GM12872 (cell line): ENCODE measurements around the gene SIGLEC7.

Experiments used
- TF ChIP-seq, protein P1 (sequence below): IDR thresholded peaks from 3 replicates; pipeline ENCODE4 v1.5.1; 2011; ENCODE audit warnings: low read depth, mild to moderate bottlenecking, low read length, moderate library complexity; ENCODE audit not compliant: insufficient read depth

The SIGLEC7 gene

DNA sequence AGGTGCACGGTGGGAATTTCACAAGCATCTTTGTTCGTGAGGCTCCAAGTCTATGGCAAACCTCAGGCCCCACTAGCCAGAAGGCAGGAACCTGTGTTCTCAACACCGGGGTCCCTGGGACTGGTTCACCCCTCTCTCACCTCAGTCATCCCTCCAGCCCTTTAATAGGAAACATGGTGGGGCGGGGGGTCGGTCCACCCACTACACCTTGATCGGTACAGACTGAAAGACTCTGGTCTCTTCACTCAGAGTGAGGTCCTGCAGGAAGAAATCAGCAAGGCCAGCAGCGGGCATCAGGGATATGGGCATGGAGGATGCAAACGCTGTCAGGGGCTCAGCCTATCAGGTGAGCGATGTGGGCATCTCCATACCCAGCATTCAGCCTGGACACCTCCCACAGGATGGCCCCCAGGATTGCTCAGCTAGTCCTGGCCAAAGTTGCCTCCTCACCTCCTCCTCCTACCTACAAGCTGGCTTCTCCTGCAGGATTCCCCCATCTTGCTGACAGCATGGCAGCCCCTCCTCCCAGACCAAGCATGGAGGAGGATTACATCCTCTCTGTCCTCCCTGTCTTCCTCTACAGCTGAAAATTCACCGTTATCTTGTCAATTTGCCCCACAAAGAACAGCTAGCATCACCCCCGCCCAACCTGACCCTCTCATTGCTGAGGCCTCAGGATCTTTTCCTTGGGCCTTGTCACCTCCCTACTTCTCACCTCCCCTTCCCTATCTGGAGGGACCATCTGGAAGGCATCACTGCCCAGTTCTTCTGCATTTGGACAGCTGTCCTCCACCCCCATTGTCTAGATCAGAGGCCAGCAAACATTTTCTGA, 45.5 kb downstream of the SIGLEC7 start:
- TF ChIP-seq, protein P1, sequence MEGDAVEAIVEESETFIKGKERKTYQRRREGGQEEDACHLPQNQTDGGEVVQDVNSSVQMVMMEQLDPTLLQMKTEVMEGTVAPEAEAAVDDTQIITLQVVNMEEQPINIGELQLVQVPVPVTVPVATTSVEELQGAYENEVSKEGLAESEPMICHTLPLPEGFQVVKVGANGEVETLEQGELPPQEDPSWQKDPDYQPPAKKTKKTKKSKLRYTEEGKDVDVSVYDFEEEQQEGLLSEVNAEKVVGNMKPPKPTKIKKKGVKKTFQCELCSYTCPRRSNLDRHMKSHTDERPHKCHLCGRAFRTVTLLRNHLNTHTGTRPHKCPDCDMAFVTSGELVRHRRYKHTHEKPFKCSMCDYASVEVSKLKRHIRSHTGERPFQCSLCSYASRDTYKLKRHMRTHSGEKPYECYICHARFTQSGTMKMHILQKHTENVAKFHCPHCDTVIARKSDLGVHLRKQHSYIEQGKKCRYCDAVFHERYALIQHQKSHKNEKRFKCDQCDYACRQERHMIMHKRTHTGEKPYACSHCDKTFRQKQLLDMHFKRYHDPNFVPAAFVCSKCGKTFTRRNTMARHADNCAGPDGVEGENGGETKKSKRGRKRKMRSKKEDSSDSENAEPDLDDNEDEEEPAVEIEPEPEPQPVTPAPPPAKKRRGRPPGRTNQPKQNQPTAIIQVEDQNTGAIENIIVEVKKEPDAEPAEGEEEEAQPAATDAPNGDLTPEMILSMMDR: no peak

DNA sequence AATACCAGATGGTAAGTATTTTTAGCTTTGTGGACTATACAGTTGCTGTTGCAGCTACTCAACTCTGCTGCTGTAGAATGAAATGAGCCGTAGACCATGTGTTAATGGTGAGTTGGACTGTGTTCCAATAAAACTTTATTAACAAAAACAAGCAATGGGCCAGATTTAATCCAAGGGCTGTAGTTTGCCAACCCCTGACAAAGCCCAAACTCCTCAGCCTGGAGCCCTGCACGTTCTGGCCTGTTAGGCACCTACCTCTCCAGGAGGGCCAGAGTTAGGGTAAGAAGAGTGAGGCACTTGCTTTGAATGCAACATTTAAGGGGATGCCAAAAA, 46.1 kb downstream of the SIGLEC7 start:
- TF ChIP-seq, protein P1: no peak

DNA sequence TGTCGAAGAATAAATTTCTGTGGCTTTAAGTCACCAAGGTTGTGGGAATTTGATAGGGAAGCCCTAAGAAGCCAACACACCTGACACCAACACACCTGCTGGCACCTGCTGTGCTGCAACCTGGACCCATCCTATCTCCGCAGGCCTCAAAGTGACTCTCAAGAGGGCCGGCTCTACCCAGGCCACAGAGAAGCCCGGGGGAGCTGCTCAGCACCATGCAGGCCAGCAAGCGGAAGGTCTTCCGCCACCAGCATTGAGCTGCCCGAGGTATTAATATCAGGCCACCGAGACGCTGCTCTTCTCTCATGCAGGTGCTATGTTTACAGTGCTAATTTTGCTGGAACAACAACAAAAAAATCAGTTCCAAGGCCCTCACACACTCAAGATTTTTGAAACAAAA, 50.6 kb downstream of the SIGLEC7 start:
- TF ChIP-seq, protein P1: no peak

DNA sequence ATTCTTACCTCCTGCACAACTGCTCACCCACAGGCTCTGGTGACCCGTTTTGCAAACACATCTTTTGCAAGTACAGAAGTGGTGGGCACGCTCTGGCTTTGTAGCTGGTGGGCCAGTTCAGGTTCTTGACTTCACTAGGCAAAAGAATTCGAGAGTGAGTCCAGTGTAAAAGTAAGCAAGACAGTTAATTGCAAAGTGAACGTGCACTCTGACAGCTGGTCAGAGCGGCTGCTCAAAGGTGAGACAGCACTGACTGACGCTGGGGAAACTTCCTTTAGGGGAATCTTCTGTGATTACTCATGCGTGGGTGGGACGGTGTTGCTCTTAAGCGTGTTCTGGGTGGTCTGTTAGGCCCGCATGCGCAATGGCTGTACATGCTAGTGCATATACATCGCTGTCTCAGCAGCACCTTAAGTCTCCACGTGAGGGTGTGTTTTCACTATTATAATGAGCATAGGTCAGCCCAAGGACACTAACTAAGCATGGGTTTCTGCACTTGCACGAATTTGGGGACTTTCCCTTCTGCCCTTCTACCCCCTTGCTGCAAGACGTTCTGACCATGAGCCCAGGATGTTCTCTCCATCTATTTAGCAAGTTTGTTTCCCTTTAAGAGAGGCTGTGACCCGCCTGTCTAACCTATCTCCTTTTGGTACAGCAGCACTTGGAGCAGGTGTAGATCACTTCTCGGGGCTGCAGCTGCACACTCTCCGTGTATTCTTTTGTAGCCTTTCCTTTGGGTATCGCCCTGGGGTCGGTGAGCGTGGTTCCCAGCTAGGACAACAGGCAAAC, 52.6 kb downstream of the SIGLEC7 start:
- TF ChIP-seq, protein P1: no peak

DNA sequence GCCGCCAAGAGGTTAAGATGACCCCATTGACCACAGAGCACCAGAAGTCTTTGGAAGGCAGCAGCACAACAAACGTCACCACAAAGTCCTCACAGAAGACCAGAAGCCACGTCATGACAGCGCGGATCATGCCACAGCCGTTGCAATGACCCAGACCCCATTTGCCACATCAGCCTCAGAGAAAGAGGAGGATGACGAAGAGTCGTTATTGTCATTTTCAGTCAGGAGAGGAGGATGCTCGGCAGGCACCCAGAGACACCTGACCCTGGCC, 53.1 kb downstream of the SIGLEC7 start:
- TF ChIP-seq, protein P1: no peak

DNA sequence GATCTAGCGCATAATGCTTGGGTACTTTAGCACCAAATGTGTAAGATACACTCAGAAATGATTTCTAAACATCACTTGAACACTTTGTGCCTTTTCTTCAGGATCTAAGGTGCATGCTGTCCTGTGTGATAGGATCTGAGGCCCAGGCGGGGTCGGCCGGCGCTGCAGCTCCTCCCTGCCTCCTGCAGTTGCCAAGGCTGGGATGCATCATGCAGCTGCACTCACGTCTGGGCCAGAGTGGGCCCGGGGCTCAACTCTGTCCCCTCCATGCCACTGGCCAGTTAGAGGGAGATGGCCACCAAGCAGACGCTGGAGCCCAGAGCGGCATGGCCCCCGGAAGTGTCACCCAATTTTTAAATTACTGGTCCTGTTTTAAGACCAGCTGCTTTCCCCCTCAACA, 53.5 kb downstream of the SIGLEC7 start:
- TF ChIP-seq, protein P1: no peak

DNA sequence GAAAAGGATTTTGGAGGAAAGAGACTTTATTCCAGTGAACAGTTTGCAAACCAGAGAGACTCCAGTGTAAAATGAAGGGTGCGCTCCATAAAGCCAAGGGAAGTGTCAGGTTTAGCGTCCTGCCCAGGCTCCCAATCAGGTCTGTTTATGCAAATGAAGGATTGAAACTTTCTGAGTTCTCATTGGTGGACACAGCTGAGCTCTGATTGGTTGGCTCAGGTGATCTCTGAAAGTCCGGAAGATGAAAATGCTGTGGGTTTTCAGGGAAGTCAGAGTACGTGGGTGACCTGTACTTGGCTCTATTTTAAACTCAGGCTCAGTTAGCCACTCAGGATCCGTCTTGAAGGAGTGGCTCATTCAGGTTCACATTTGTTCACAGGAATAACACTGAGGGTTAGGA, 54.1 kb downstream of the SIGLEC7 start:
- TF ChIP-seq, protein P1: no peak
